ENCODE data around the gene DLX4.

DNA sequence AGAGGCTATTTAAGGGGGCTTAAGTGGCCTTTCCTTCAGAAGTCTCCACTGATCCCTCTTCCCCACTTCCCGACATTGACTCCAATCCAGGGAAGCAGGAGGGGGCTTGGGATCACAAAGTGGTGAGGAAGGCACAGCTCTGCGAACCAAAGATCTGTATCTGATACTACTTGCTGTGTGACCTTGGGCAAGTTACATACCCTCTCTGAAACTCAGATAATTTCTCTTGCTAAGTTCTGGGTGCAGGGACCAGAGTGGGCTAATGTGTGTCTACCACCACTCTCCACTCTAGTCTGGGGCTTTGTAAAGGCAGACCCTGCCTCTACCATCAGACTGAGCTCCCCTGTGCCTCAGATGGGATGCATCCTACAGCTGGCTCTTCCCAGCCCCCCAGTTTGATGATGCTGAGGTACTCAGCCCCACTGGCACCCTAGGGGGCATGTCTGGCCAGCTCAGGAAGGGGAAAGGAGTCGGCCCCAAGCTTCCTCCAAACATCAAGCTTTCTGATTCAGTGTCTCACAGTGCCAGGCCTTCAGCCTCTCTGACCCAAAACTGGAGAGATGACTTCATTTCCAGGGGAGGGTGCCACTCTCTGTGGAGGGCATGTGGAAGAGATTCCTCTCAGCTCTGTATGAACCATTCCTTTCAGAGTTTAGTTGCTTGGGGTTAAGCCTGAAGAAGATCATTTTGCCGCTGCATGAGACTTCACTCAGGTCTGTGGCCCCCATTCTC is 10.9 kb downstream of the DLX4 start:
- TF ChIP-seq EZH2 (IDR thresholded peaks at IDR 0.05; ENCODE audit: borderline replicate concordance, insufficient read depth, low read depth, low read length, poor library complexity, severe bottlenecking): no peak
- TF ChIP-seq, protein P1, sequence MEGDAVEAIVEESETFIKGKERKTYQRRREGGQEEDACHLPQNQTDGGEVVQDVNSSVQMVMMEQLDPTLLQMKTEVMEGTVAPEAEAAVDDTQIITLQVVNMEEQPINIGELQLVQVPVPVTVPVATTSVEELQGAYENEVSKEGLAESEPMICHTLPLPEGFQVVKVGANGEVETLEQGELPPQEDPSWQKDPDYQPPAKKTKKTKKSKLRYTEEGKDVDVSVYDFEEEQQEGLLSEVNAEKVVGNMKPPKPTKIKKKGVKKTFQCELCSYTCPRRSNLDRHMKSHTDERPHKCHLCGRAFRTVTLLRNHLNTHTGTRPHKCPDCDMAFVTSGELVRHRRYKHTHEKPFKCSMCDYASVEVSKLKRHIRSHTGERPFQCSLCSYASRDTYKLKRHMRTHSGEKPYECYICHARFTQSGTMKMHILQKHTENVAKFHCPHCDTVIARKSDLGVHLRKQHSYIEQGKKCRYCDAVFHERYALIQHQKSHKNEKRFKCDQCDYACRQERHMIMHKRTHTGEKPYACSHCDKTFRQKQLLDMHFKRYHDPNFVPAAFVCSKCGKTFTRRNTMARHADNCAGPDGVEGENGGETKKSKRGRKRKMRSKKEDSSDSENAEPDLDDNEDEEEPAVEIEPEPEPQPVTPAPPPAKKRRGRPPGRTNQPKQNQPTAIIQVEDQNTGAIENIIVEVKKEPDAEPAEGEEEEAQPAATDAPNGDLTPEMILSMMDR (IDR thresholded peaks at IDR 0.05): no peak
